ENCODE measurements around the gene SPHK2.
A peak's percentile ranks its signal among the peaks of the same experiment; 100 is the strongest.
"Not testable (repeated sequence)": the region's sequence is repeated elsewhere in the genome, so short reads cannot be mapped to it uniquely, and the experiment has no call there.

SPHK2 gene

DNA sequence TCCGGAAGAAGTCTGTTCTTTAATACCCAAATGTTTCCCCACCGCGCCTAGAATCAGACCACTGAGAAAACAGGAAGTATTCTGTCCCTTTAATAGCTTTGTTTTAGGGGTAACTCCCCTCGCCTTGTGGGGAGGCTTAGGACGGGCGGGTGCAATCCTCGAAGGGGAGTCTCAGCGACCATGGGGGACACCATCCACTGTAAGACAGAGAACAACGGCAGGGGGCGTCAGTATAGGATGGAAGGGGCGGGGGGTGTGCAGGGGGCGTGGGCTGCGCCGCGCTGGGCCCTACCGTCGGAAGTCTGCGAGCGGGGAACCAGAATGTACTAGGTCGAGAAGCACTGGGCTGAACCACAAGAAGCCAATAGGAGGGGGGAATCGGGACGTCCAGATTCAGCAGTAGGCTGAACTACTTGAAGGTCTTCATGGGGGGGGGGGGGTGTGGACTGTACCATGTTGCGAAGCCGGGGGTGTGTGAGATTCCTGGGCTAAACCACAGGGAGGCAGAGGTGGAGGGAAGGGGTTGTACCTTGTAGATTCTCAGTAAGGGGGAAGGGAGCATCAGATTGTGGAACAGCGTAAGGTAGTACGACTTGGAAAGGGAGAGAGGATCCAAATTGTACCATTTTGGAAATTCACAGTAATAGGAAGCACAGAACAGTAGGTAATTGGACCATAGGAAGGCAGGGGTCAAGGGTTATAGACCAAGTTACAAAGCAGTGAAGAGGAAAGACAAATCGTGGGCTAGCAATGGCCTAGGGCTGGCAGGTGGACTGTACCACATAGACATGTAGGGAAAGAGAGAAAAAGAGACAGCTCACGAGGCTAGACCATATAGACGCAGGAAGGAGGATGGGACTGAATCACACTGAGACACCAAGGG lies 18.9 kb downstream of the SPHK2 start:
- peak; percentile 87 for DNase-seq

DNA sequence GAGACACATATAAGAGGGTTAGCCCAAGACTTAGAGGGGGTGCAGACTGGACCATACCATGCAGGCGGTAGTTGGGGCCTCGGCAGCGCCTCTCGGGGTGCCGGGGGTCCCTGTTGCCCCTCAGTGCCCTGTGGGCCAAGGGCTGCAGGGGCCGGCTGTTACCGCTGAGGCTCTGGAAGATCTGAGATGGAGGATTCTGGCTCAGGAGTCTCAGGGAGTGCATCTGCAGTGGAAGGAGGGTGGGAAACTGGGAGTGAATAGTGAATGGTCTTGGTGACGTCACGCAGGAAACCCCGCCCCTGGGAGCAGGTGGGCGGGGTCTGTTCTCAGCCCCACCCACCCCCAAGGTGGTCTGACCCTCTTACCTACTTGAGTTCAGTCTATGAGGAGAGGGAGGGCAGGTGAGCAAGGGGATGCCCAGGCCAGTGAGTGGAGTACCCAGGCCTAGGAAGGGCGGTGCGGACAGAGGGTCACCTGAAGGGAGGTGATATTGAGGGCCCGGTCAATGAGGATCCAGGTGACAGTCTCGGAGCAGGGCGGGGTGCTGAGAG lies 19.6 kb downstream of the SPHK2 start:
- DNase-seq: peak; percentile 70

DNA sequence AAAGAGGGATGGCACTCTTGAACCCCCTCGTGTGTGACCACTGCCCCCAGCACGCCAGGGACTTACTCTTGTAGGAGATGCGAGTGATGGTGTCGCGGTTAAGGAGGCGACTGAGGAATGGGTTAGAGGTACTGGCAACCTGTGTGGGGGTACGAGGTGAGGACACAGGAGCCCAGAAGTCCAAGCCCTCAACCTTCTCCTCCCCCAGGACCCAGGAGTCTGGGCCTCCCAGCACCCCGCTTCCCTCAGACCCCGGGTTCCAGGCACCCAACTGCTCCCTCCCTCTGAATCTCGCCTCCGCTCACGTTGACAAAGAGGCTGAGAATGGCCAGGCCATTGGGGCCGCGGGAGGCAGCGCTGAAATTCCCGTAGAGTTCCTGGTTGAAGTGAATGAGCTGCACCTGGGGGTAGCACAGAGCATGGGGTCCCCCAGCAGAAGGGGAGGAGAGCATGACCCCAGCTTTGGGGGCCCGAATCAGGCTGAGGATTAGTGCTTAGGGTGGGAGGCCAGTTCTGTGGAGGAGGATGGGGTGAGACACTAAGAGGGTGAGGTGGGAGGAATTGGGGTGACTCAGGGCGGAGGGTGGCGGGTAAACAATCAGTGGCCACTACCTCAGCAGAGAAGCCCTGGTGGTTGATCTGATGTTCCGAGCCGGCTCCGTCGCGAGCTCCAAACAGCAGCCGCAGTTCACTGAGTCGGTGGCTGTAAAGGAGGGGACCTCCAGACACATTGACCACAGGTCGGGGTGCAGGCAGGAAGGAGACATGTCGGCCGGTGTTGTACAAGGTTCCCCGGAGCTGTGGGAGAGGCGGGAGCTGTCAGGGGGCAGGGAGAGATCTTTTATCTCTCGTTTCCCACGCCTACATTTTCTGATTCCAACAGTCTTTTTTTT lies 20.4 kb downstream of the SPHK2 start:
- DNase-seq: no peak

DNA sequence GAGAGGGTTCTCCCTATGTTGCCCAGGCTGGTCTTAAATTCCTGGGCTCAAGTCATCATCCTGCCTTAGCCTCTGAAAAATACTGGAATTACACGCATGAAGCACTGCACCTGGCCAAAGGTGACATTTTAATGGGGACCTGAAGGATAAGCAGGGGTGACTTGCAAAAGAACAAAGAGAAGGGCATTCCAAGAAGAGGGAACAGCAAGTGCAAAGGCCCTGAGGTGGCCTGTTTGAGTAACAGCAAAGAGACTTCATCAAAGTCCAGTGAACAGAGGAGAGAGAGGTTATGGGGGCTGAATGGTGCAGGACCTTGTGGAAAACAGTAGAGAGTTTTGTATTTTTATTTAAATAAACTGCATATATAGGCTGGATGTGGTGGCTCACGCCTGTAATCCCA lies 22.5 kb downstream of the SPHK2 start:
- DNase-seq: no peak

DNA sequence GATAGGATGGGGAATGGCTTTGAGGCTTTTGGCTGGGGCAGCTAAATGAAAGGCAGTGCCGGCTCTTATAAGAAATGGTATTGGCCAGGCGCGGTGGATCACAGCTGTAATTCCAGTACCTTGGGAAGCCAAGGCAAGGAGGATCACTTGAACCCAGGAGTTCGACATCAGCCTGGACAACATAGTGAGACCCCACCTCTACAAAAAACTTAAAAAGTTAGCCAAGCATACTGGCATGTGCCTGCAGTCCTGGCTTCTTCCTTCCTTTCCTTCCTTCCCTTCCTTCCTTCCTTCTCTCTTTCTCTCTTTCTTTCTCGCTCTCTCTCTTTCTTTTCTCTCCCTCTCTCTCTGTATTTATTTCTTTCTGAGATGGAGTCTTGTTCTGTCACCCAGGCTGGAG lies 23.6 kb downstream of the SPHK2 start:
- DNase-seq: no peak

DNA sequence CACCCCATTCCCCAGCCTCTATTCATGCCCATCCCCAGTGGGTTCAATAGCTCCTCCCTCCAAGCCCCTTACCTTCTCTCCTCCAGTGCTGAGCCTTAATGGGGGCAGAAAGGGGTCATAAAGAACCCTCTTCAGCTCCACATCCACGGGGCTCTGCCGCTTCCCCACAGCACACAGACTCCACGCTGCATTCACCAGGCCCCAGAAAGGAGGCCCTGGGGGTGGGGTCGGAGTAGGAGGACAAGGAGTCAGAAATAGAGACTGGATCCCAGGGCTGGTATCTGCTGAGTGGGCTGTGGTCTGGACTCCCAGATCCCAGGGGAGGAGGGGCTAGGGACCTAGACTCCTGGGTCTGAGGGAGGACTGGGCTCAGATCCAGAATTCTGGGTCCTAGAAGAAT lies 25.0 kb downstream of the SPHK2 start:
- DNase-seq: no peak

DNA sequence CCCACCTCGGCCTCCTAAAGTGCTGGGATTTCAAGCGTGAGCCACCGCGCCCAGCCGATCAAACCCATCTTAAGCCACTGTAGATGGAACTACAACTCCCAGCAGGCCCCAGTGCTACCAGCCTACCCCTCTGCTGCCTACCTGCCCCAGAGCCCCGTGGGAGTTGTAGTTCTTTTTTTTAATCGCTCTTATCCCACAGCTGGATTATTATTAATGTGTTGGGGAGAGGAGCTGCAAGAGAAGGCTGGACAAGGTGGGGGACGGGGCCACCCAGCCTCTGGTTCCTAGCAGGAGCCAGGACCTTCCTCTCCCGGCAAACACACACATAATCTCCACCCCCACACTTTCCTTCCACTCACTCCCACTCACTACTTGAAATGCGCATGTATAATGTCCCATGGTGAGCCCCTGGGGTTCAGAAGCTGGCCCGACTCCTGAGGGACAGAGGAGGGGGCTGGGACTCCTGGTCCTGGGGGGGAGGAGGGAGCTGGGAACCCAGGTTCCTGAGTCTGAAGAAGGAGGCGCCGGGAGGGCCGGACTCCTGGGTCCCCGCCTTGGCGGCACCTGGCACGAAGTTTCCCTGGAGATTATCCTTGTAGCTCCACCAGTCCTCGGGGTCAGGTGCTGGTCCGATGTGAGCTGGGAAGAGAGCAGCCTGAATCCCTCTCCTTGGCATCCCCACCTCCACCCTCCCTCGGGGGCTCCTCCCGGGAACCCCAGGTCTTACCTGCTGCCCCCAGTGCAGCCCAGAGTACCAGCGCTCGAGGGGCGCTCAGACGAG lies 25.7 kb downstream of the SPHK2 start:
- peak; percentile 87 for DNase-seq

DNA sequence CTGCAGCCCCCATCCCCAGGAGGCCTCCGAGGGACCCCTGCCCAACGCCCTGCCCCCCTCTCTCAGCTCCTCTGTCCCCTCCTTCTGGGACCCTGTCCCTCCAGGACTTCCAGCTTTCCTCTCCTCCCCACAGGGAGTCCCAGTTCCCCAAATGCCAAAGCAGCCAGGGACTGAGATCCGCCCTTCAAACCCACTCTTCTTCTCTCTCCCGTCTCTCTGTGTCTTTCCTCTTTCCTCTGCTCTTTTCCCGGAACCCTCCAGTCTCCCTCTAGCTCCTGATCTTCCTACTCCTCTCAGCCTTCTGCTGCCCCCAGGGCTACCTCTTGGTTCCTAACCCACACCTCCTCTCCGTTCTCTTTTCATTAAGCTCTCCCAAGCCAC lies 26.3 kb downstream of the SPHK2 start:
- no peak for DNase-seq

DNA sequence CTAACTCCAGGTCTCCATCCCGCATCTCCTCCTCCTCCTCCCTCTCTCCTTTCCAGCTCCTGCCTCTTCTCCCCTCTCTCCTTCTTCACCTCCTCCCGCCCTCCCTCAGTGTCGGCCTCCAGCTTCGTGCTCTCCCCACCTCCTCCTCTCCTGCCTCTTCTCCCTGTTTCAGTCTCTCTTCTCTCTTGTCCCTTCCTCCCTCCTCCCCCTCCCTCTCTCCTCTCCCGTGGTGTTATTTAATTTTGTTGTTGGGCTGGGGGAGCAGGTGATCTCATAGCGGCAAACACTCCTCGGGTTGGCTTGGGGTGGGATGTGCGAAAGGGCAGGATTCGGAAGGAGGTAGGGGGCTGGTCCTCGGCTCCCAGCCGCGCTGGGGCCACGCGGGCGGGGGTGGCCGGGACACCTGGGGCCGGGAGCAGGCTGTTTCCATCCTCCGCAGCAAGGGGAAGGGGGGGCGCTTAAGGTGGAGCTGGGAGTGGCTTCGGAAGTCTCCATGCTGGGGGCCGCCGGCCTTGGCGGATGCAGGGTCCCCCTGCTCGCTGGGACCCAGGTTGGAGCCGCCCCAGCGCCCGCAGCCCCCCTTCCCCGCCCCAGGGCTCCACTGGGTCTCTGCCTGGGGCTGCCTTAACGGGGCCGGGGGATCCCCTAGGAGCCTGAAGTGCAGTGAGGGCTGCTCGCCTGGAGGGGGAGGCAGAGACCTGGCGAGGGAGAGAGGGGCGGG lies 26.9 kb downstream of the SPHK2 start, which contains the start of gene CA11:
Gene CA11, minus strand, starts transcription at position 187 of the 721 bp plus-strand sequence. CDS start 555 bp downstream, outside the sequence.
- DNase-seq: peak; percentile 98

DNA sequence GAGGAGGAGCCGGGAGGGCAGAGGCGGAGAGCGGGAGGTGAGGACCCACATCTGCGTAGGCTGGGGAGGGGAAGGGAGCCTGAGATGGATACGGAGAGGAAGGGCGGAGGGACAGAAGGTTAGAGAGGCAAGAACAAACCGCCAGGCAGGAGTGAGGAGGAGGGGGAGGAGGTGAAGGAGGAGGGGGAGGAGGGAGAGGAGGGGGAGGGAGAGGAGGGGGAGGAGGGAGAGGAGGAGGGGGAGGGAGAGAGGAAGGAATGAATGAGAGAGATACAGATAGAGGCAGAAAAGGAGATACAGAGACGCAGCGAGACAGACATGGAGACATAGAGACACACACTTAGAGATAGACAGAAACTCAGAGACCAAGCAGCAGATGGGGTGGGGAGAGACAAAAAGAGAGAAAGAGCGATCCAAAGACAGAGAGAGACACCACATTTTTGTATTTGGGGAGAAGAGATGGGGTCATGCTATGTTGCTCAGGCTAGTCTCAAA lies 27.5 kb downstream of the SPHK2 start:
- DNase-seq: no peak

DNA sequence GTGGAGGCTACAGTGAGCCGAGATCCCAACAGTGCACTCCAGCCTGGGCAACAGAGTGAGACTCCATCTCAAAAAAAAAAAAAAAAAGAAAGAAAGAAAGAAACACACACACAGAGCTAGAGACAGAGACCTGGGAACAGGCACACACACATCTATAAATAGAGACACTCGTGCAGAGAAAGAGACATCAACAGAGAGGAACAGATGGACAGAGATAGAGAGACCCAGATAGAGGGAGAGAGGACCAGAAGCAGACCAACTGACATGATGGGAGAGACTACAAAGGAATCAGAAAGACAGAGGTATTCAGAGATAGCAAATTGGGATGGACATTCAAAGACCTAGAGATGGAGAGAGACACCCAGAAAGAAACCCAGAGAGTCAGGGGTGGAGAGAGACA lies 28.8 kb downstream of the SPHK2 start:
- no peak for DNase-seq

DNA sequence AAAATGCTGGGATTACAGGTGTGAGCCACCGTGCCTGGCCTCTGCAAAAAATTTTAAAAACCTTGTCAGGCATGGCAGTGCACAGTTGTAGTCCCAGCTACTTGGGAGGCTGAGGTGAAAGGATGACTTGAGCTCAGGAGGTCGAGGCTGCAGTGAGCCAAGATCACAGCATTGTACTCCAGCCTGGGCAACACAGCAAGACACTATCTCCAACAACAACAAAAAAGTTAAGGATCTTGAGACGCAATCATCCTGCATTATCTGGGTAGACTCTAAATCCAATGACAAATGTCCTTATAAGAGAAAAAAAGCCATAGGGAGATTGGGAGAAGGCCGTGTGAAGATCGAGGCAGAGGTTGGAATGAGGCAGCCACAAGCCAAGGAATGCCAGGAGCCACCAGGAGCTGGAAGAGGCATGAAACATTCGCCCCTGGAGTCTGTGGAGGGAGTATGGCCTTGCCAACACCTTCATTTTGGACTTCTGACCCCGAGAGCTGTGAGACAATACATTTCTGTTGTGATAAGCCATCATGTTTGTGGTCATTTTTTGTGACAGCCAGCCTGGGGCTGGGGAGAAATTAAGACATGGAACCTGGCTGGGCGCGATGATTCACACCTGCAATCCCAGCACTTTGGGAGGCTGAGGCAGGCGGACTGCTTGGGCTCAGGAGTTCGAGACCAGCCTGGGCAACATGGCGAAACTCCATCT lies 31.8 kb downstream of the SPHK2 start:
- no peak for DNase-seq

DNA sequence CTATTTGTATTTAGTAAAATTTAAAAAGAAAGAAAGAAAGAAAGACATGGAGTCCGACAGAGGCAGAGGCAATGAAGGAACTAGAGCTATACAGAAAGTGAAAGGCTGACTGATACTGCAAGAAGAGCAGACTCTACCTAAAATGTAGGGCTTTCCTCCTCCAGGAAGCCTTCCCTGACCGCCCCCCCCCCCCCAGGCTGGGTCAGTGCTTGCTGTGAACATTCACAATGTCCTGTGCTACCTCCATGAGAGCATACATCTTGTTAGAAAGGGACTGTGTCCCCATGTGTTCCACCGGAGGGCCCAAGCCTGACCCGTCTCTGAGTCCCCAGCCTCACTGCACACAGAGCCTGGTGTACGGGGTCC lies 32.4 kb downstream of the SPHK2 start:
- DNase-seq: no peak

DNA sequence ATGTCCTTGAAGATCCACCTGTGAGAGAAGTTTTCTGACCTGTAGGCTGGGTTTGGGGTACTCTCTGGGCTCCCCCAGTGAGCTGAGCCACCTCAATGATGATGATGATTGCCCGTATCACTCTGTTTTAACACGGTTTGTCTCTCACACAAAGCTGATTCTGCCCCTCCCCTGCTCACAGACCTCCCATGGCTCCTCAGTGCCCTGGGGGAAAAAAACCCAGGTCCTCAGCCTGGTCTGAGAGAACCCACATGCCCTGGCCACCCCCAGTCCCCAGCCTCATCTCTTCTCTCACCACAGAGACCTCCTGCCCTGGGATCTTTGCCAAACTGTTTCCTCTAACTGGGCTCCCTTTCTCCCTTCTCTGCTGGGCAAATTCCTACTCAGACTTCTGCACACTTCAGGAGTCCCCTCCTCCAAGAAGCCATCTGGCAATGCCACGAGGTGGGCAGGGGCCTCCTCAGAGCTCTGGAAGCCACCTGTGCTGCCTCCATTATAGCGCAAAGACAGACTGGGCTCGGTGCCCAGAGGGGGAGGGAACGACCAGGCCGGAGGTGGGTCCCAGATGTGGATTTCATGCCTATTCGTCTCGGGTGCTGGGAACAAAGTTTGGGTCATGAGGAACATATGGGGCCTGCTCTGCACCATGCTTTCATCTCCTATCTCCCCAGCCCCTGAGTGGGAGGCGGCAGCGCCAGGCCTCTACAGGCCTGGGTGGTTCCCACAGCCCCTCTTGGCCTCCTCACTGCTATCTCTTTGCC lies 35.2 kb downstream of the SPHK2 start:
- DNase-seq: no peak

DNA sequence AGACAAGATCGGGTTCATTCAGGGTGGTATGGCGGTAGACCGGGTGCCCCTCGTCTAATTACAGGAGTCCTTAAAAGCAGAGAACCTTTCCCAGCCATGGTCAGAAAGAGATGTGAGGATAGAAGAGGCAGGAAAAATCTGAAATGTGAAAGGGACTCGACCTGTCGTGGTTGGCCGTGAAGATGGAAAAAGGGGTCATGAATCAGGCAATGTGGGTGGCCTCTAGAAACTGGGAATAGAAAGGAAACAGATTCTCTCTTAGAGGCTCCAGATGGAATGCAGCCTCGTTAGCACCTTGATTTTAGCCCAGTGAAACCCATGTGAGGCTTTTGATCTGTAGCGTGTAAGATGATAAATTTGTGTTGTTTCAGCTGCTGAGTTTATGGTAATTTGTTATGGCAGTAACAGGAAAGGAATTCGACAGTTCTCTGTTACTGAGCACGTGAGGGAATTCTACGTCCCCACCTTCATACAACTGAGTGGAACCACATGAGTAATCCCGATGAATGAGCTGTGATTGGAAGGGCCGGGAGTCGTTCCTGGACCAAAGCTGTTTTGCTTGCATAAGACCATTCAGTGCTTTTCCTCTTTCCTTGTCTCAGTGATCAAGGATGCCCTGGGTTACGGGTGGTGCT lies 37.7 kb downstream of the SPHK2 start:
- DNase-seq: no peak

DNA sequence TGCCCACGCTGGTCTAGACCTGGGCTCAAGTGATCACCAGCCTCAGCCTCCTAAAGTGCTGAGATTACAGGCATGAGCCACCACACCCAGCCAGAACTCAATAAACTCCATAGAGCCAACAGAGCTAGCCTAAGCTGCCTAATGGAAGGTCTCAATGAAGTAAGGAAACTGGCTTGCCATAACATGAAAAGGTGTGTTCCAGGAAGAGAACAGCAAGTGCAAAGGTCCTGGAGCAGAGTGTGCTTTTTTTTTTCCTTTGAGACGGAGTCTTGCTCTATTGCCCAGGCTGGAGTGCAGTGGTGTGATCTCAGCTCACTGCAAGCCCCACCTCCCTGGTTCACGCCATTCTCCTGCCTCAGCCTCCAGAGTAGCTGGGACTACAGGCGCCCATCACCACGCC lies 38.5 kb downstream of the SPHK2 start:
- DNase-seq: not testable (repeated sequence)

DNA sequence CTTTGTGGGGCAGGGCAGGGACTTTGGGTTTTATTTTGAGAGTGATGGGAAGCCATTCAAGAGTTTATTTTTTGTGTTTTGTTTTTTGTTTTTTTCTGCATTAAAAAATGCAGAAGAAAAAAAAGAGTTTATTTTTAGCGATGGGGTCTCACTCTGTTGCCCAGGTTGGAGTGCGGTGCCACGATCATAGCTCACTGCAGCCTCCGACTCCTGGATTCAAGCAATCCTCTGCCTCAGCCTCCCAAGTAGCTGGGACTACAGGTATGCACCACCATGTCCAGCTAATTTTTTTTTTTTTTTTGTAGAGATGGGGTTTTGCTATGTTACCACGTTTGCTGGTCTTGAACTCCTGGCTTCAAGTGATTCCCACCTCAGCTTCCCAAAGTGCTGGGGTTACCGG lies 39.2 kb downstream of the SPHK2 start:
- no peak for DNase-seq

DNA sequence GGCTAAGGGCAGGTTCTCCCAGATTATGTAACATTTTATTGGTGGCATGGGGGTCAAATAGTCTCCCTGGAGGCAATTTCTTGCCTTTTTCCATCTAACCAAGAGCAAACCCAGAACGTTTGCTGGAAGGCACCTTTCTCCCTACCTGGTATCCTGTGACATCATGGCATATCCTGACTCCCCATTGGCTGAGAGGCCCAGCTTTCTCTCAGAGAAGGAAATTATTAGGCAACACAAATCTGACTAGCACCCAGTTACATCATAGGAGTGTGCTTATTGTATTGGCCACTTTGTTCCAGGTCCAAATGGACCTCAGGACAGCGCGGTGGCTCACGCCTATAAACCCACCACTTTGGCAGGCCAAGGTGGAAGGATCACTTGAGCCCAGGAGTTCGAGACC lies 40.5 kb downstream of the SPHK2 start:
- no peak for DNase-seq

DNA sequence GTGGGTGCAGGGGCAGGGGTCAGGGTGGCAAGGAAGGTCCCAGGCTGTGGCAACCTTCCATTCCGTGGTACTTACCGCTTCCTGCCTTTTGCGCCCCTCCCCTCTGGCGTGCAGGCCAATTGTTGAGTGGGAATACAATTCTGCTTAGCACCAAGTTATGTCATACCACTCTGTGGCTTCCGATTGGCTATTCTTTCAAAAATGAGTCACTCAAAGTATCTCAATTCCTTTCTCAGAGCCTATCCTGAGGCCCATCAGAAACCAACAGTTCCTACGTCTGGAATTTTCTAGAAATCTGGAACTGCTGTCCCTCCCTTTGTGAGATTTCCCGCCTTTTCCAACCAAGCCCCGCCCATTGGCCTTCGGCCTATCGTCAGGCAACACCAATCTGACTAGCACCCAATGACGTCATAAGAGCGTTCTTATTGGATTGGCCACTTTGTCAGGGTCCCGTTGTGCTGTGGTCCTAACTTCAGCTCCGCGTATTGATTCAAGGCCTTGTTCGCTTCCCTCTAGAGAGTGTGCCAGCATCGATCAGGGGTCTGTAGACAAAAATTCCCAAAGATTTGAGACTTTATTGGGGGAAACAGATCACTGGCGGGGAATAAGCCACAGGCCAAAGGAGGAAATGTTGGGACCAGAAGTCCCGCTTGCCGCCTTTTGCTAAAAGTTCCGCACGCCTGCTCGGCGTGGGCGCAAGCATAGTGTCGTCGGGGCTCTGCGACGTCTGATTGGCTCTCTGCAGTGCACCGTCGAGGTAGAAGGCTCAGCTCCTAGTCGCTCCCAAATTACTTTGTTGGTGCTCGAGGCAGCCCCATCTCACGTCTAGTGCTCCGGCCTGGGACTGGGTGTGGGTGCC lies 41.8 kb downstream of the SPHK2 start:
- DNase-seq: peak; percentile 93

All from activated CD8-positive, alpha-beta memory T cell treated with anti-CD3 and anti-CD28 coated beads for 24 hours (primary cell).